SU-DHL-6 (cell line): Measurements from ENCODE around the gene OR52B2.

Experiments used
- EZH2phosphoT487 ChIP-seq: fragments of 200-600 bp; sonication (generic), shearing (Covaris generic); conservative IDR thresholded peaks from 2 replicates; pipeline ENCODE4 v1.6.1; 2018; ENCODE audit warnings: mild to moderate bottlenecking, antibody characterized with exemption, low read length, moderate library complexity, mixed read lengths
- TF ChIP-seq, protein P1 (sequence below): fragments of 200-600 bp; sonication (generic); IDR thresholded peaks from one replicate; pipeline ENCODE4 v1.5.1; 2017; ENCODE audit warnings: antibody characterized with exemption, mild to moderate bottlenecking, low read length, moderate library complexity; ENCODE audit not compliant: insufficient read depth, poor library complexity, severe bottlenecking

DNA sequence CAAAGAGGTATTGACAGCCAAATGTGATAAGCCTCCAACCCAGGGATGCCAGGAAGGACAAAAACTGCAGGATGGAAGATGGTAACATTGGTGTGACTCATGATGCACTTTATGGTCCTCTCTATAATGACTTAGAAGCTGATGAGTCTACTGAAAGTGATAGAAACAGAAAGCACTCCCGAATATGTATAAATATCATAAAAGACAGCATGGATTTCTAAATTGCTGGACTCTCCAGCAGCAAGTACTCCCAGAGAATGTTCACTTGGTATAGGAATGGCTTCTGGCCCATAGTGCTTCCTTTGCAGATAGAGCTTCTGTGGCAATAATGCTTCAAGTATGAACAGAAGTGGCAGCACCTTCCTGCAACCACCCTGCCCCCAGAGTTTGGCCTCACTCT lies at the start of gene OR52B2:
- TF ChIP-seq EZH2phosphoT487, result no peak
- TF ChIP-seq, protein P1, sequence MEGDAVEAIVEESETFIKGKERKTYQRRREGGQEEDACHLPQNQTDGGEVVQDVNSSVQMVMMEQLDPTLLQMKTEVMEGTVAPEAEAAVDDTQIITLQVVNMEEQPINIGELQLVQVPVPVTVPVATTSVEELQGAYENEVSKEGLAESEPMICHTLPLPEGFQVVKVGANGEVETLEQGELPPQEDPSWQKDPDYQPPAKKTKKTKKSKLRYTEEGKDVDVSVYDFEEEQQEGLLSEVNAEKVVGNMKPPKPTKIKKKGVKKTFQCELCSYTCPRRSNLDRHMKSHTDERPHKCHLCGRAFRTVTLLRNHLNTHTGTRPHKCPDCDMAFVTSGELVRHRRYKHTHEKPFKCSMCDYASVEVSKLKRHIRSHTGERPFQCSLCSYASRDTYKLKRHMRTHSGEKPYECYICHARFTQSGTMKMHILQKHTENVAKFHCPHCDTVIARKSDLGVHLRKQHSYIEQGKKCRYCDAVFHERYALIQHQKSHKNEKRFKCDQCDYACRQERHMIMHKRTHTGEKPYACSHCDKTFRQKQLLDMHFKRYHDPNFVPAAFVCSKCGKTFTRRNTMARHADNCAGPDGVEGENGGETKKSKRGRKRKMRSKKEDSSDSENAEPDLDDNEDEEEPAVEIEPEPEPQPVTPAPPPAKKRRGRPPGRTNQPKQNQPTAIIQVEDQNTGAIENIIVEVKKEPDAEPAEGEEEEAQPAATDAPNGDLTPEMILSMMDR, result no peak
